Rectal smooth muscle tissue (tissue), 1 donor: ENCODE measurements around the gene OR51E1.

Source experiments
- H3K27ac ChIP-seq: one replicate; pipeline ENCODE4 v1.7.0; 2013; ENCODE audit warnings: low read depth, low read length, inconsistent platforms
- H3K27me3 ChIP-seq: one replicate; pipeline ENCODE4 v1.7.0; 2013; ENCODE audit warnings: low read length; ENCODE audit not compliant: control insufficient read depth, insufficient read depth
- H3K36me3 ChIP-seq: one replicate; pipeline ENCODE4 v1.7.0; 2013; ENCODE audit warnings: low read length; ENCODE audit not compliant: control insufficient read depth, insufficient read depth
- H3K4me1 ChIP-seq: one replicate; pipeline ENCODE4 v1.7.0; 2013; ENCODE audit warnings: low read length; ENCODE audit not compliant: control insufficient read depth, insufficient read depth
- H3K4me3 ChIP-seq: one replicate; pipeline ENCODE4 v1.7.0; 2013; ENCODE audit warnings: low read length
- H3K9ac ChIP-seq: one replicate; pipeline ENCODE4 v1.7.0; 2013; ENCODE audit warnings: low read length

OR51E1 gene

GRCh38 chr11:4643682-4644081 lies at the start of gene OR51E1:
Gene OR51E1, plus strand, starts transcription at chr11:4643982. Its CDS starts 8,545 bp downstream, at chr11:4652527.
- Histone ChIP-seq H3K4me3 (peak within 1 kb of the TSS; percentile 25), H3K27ac (no peak within 1 kb of the TSS), H3K4me1 (peaks cover 16% of the 10 kb centered on the region), H3K36me3 (no peaks in the 10 kb centered on the region), H3K9ac (no peak within 1 kb of the TSS), H3K27me3 (no peaks in the 10 kb centered on the region)

DNA sequence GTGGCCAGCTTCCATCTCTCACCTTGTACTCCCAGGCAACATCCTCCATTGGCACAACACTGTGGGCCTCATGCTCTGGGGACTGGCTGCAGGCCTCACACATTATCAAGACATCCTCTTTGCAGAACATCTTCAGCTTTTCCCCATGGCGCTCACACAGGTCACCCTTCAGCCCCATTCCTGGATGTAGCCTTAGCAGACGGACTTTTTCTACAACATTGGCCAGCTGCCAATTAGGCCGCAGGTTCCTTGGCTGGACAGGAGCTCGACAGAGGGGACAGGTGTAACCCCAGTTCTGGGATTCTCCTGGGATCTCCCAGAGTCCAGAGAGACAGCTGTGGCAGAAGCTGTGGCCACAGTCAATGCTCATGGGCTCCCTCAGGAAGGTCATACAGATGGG lies 38.7 kb upstream of the OR51E1 start:
- Histone ChIP-seq H3K9ac (no peak overlapping the region), H3K27me3 (no peaks in the 10 kb centered on the region), H3K27ac (no peak overlapping the region), H3K4me3 (no peak overlapping the region), H3K4me1 (no peaks in the 10 kb centered on the region), H3K36me3 (peaks cover 21% of the 10 kb centered on the region)

DNA sequence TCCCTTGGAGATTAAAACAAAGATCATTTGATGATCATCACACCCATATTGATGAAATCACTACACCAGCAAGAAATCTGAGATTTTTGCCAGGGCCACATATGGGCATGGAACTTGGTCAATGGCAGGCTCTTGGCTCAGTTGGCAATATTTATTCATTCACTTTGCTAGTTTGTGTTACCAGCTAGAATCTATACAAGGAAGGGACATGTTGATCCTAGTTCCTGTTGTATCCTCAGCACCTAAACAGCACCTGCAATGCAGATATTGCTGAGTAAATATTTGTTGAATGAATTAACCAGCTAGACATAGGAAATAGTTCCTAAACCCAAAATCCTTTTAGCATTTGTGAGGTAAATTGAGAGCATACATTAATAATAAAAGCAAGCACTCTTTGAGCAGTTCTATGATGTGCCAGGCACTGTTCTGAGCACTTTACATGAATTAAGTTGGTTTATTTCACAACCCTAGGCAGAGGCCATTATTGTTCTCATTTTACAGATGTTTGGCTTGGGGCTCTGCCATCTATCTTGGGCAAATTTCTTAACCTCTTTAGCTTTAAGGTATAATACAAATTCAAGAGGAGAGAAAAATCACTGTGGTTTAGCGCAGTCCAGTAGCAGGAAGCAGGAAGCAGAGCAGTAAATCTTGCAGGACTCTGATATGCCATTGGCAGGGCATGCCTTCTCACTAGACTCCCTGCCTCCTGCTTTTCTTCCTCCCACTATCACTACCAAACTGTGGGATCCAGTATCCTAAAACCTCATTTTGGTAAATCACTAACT lies 37.4 kb upstream of the OR51E1 start:
- H3K27ac ChIP-seq: no peak overlapping the region
- H3K9ac ChIP-seq: no peak overlapping the region
- no peaks in the 10 kb centered on the region for H3K4me1 ChIP-seq
- H3K4me3 ChIP-seq: peak overlapping the region; percentile 74
- H3K27me3 ChIP-seq: no peaks in the 10 kb centered on the region
- H3K36me3 ChIP-seq: peaks cover 7% of the 10 kb centered on the region

DNA sequence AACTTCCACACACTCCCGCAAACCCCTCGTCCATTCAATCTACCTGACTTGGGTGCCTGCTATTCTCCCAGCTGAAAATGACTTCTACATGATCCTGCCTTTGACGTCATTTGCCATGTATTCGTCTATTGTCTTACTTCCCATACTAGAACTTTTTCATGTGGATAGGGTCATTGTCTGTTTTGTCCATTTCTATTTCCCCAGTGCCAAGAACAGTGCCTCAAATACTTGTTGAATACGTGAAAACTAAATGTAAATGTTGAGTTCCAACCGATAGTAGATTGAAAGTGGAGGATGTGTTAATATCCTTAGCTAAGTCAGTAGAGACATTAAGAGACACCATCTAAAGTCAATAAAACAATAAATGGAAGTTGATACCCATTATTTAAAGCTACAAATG lies 36.7 kb upstream of the OR51E1 start:
- H3K9ac ChIP-seq: no peak overlapping the region
- no peaks in the 10 kb centered on the region for H3K27me3 ChIP-seq
- peak overlapping the region; percentile 74 for H3K4me3 ChIP-seq
- H3K36me3 ChIP-seq: peaks cover under 1% of the 10 kb centered on the region
- H3K27ac ChIP-seq: no peak overlapping the region
- H3K4me1 ChIP-seq: no peaks in the 10 kb centered on the region

GRCh38 chr11:4607781-4608666 lies 35.8 kb upstream of the OR51E1 start, which contains the start of gene TRIM68:
Gene TRIM68, minus strand, starts transcription at chr11:4608231. Its CDS starts 2,727 bp downstream, at chr11:4605504.
- peak within 1 kb of the TSS; percentile 74 for H3K4me3 ChIP-seq
- no peaks in the 10 kb centered on the region for H3K27me3 ChIP-seq
- peak within 1 kb of the TSS; percentile 46 for H3K9ac ChIP-seq
- peak within 1 kb of the TSS; percentile 87 for H3K27ac ChIP-seq
- no peaks in the 10 kb centered on the region for H3K36me3 ChIP-seq
- no peaks in the 10 kb centered on the region for H3K4me1 ChIP-seq

DNA sequence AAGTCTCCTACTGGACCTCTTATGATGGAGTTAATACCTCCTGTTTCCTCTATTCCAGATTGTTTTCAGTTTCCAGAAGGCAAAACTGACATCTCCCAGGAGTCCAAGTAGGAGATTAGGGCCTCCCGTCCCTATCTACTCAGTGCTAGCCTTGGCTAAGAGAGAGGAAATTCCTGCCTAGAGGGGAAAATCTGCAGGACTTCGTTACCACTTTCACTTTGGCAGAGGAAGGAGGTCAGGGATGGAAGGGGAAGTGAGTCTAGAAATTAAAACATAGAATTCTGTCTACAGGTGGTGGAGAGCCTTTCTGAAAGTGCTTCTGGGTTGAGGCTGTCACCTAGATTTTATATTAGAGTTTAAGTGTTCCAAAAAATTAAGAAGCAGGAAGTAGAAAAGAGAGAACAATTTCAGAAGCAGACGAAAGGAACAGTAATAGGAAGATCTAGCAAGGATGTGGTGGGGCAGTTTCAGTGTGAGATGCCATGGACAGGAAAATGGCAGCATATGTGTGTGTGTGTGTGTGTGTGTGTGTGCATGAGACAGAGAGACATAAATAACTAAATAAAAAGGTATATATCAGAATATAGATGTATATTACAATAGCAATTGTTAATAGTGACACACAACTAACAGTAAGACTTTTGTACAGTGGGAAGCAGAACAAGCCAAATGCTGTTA lies 33.4 kb upstream of the OR51E1 start:
- no peak overlapping the region for H3K27ac ChIP-seq
- no peak overlapping the region for H3K9ac ChIP-seq
- H3K4me1 ChIP-seq: no peaks in the 10 kb centered on the region
- H3K27me3 ChIP-seq: no peaks in the 10 kb centered on the region
- H3K36me3 ChIP-seq: no peaks in the 10 kb centered on the region
- peak overlapping the region; percentile 2 for H3K4me3 ChIP-seq

DNA sequence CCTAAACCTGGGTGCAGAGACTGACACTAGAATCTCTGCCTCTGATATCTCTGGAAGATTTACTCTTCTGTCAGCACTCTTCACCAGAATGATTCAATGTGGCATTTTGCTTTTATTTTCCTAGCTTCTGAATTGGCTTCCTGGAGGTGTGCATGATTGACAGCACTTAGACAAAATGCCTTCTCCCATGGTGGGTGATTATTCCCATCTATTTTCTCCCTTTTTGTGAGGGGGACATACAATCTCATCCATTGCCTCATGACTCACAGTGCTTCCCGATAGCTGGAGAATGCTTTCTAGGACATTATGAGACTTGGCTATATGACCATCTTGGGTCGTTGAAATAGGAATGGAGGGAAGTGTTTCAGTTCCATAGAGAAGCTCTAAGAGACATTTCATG lies 31.8 kb upstream of the OR51E1 start:
- Histone ChIP-seq H3K27me3 (no peaks in the 10 kb centered on the region), H3K9ac (no peak overlapping the region)

DNA sequence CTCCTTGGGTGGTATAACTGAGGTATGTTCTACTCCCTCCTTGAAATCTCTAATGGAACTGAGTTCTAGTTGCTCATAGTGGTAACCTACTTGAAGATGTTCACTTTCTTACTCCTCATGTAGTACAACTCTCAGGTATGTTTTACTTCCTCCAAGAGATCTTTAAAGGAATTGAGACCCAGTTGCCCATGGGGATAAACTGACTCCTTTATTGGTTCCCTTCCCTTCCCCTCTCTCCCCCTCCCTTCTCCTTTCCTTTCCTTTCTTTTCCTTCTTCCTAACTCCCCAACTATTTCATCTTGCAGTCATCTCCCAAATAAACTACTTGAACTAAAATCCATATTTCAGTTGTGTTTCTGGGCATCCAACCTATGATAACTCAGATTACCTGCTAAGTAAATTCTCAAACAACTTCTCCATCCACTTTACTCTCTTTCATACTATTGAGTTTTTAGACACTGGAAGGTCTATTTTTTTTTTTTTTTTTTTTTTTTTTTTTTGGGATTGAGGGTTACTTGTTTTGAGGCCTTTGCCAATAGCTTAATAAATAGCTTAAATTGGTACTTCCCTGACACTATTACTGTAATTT lies 27.8 kb upstream of the OR51E1 start:
- no peaks in the 10 kb centered on the region for H3K36me3 ChIP-seq
- no peak overlapping the region for H3K4me3 ChIP-seq
- no peak overlapping the region for H3K9ac ChIP-seq
- no peaks in the 10 kb centered on the region for H3K27me3 ChIP-seq
- H3K4me1 ChIP-seq: no peaks in the 10 kb centered on the region
- no peak overlapping the region for H3K27ac ChIP-seq

More for the DNA sequence above, 31.8 kb upstream of the OR51E1 start:
- no peak overlapping the region for H3K4me3 ChIP-seq
- H3K4me1 ChIP-seq: no peaks in the 10 kb centered on the region
- no peaks in the 10 kb centered on the region for H3K36me3 ChIP-seq
- H3K27ac ChIP-seq: no peak overlapping the region

GRCh38 chr11:4619514-4619913 lies 24.3 kb upstream of the OR51E1 start:
- no peak overlapping the region for H3K4me3 ChIP-seq
- H3K27me3 ChIP-seq: no peaks in the 10 kb centered on the region
- no peaks in the 10 kb centered on the region for H3K36me3 ChIP-seq
- H3K9ac ChIP-seq: no peak overlapping the region
- H3K27ac ChIP-seq: no peak overlapping the region
- no peaks in the 10 kb centered on the region for H3K4me1 ChIP-seq

- H3K27me3 ChIP-seq: no peaks in the 10 kb centered on the region
- H3K36me3 ChIP-seq: no peaks in the 10 kb centered on the region
- H3K9ac ChIP-seq: no peak overlapping the region
- no peak overlapping the region for H3K27ac ChIP-seq
- H3K4me3 ChIP-seq: no peak overlapping the region
- H3K4me1 ChIP-seq: no peaks in the 10 kb centered on the region
Observed at GRCh38 chr11:4626207-4627099, 17.3 kb upstream of the OR51E1 start.

DNA sequence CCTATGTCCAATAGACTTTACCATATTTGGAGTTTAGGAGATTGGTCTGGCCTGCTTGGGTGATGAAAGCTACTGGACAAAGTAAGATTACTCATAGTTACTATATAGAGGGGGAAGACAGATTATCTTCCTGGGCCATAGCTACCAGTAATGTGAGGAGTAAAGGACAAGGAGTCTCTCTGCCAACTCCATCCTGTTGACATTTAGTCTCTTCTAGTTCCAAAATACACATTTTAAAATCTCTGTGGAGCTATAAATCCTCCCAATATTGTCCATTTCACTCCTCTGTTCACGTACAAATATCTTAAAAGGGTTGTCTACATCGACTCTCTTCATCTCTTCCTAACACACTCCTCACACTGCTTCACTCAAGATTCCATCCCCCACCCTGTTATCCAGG lies 7.6 kb upstream of the OR51E1 start:
- H3K27ac ChIP-seq: no peak overlapping the region
- no peak overlapping the region for H3K4me3 ChIP-seq
- H3K4me1 ChIP-seq: no peaks in the 10 kb centered on the region
- H3K27me3 ChIP-seq: no peaks in the 10 kb centered on the region
- H3K36me3 ChIP-seq: no peaks in the 10 kb centered on the region
- H3K9ac ChIP-seq: no peak overlapping the region
